Large intestine (tissue), 3 donors: ENCODE data around the gene SLF2. TPM values are rescaled to one million over a fixed set of nuclear protein-coding genes. Genes with fewer than 3 reads are reported as not detected.

Source experiments
- DNase-seq, 2 donors: peaks; one replicate each; pipeline versions ENCODE4 v3.0.0 to v3.0.0-alpha.2; 2013
- H3K27ac ChIP-seq: one replicate; pipeline ENCODE4 v1.5.1; 2013; ENCODE audit warnings: low read length
- H3K27me3 ChIP-seq: 2 replicates; pipeline ENCODE4 v1.6.1; 2013; ENCODE audit warnings: low read length; ENCODE audit not compliant: control insufficient read depth, insufficient read depth
- H3K36me3 ChIP-seq: 2 replicates; pipeline ENCODE4 v1.6.1; 2013; ENCODE audit warnings: low read length; ENCODE audit not compliant: control insufficient read depth, insufficient read depth
- H3K4me1 ChIP-seq: one replicate; pipeline ENCODE4 v1.6.1; 2013; ENCODE audit warnings: low read length; ENCODE audit not compliant: control insufficient read depth, insufficient read depth
- H3K4me3 ChIP-seq: one replicate; pipeline ENCODE4 v1.5.1; 2013; ENCODE audit warnings: low read length
- H3K9me3 ChIP-seq: one replicate; pipeline ENCODE4 v1.6.1; 2013; ENCODE audit warnings: mild to moderate bottlenecking, low read depth, low read length, moderate library complexity; ENCODE audit not compliant: control insufficient read depth
- WGBS: methylation state at CpG from one replicate; pipeline ENCODE4 v1.1.5; 2013; ENCODE audit warnings: low lambda C conversion rate; ENCODE audit not compliant: insufficient coverage; 5-methylcytosine and 5-hydroxymethylcytosine counted together
- polyA plus RNA-seq: library from polyadenylated mRNA; unstranded; fragments of 120-200 nt; gene quantifications from one replicate; pipeline ENCODE4 v1.2.1, GENCODE V29; 2013

The SLF2 gene
- polyA plus RNA-seq, 1 donor: 29.1 TPM

- H3K36me3 ChIP-seq: peaks cover 56% of the 10 kb centered on the region
- no CpG with 5 or more reads among the region's 4 CpGs for WGBS
- peaks cover 31% of the 10 kb centered on the region for H3K4me1 ChIP-seq
- H3K4me3 ChIP-seq: no peak overlapping the region
- H3K27me3 ChIP-seq: no peaks in the 10 kb centered on the region
- no peak for DNase-seq
- peaks cover 11% of the 10 kb centered on the region for H3K9me3 ChIP-seq
- H3K27ac ChIP-seq: no peak overlapping the region
These were observed 93.3 kb downstream of the SLF2 start for GRCh38 chr10:101005869-101006567.

- Histone ChIP-seq H3K4me1 (peaks cover 26% of the 10 kb centered on the region), H3K36me3 (peaks cover 56% of the 10 kb centered on the region), H3K27ac (peak overlapping the region; percentile 48), H3K4me3 (no peak overlapping the region), H3K9me3 (peaks cover 11% of the 10 kb centered on the region), H3K27me3 (no peaks in the 10 kb centered on the region)
- no peak for DNase-seq
- WGBS: no CpG with 5 or more reads among the region's 33 CpGs
These were observed 93.9 kb downstream of the SLF2 start for GRCh38 chr10:101006593-101007098.

- Histone ChIP-seq H3K36me3 (peaks cover 56% of the 10 kb centered on the region), H3K27ac (peak overlapping the region; percentile 48), H3K27me3 (no peaks in the 10 kb centered on the region), H3K4me1 (peaks cover 20% of the 10 kb centered on the region), H3K9me3 (peaks cover 11% of the 10 kb centered on the region), H3K4me3 (no peak overlapping the region)
- no CpG with 5 or more reads among the region's 11 CpGs for WGBS
- DNase-seq: peak in 1 of 2 donors; percentile 56
These were observed 94.4 kb downstream of the SLF2 start for GRCh38 chr10:101007099-101007711.

- H3K27me3 ChIP-seq: no peaks in the 10 kb centered on the region
- peaks cover 28% of the 10 kb centered on the region for H3K4me1 ChIP-seq
- H3K27ac ChIP-seq: no peak overlapping the region
- H3K4me3 ChIP-seq: no peak overlapping the region
- H3K9me3 ChIP-seq: peaks cover 11% of the 10 kb centered on the region
- no CpG with 5 or more reads among the region's 13 CpGs for WGBS
- no peak for DNase-seq
- H3K36me3 ChIP-seq: peaks cover 48% of the 10 kb centered on the region
These were observed 95.4 kb downstream of the SLF2 start for GRCh38 chr10:101007915-101008822.

DNA sequence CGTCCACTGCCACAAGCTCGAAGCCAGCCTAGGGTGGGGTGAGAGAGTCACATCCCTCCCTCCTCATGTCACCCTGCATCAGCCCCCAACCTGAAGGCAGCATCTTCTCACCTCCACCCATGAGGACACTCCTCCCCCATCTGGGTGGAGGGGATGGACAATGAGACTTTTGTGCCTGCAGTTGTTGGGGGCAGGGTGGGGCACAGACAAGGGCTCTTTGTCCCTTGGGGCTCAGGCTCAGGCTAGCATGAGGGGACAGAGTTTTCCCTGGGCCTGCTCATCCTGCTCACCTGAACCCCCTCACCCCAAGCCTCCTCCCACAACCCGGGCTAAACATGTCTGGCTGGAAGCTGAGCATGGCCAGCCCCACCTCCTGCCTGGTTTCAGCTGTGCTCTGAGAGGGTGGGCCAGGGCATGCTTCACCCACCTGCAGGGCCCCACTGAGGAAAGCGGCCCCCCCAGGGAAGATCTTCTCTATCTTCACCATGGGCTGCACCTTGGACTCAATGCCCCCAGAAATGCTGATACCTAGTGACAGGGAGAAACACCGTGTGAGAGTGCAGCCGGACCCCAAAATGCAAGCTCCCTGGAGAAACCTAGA lies 96.2 kb downstream of the SLF2 start:
- Histone ChIP-seq H3K4me1 (peaks cover 32% of the 10 kb centered on the region), H3K4me3 (no peak overlapping the region), H3K27ac (no peak overlapping the region), H3K27me3 (no peaks in the 10 kb centered on the region), H3K36me3 (peaks cover 41% of the 10 kb centered on the region), H3K9me3 (peaks cover 9% of the 10 kb centered on the region)
- DNase-seq: peak in 1 of 2 donors; percentile 58
- WGBS: no CpG with 5 or more reads among the region's 6 CpGs

- no peak for DNase-seq
- peaks cover 29% of the 10 kb centered on the region for H3K36me3 ChIP-seq
- H3K27me3 ChIP-seq: no peaks in the 10 kb centered on the region
- H3K9me3 ChIP-seq: peaks cover 7% of the 10 kb centered on the region
- H3K27ac ChIP-seq: no peak overlapping the region
- no peak overlapping the region for H3K4me3 ChIP-seq
- WGBS: no CpG with 5 or more reads among the region's 22 CpGs
- peaks cover 41% of the 10 kb centered on the region for H3K4me1 ChIP-seq
These were observed 97.6 kb downstream of the SLF2 start for GRCh38 chr10:101010329-101010728.

DNA sequence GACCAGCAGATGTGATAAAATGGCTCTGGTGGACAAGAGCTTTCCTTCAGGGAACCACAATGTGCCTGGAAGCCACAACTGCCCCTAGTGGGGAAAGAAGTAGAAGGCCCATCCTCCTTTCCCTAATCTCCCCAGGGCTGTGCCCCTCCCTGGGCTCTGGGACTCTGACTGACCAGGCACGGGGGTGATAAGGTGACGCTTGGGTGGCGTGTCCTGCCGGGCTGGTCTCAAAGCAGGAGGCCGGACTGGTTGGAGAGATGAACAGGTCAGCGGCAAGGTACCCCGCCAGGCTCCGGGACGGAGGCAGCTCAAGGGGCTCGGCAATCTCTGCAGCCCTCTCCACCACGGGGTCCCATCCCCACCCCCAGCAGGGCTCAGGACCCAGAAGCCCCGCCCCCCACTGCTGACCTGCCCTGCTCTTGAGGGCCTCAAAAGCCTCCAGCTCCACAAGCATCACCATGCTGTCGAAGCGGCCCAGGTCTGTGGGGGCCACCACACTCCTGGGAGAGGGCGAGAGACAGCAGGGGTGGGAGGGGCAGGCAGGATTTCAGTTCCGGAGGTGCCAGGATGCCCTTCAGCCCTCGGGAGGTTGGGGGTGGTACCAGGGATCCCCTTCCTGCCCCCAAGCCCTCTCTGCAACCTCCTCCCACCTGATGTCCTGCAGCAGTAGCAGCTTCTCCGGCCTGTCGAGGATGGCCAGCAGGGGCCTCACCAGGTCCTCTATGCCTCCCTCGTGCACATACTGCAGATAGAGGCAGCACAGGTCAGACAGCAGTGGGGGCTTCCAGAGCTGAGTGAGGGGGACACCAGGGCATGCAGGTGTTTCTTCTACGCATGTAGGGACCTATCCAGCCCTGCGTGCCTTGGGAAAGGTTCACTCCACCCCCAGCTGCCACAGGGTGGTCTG lies 99.0 kb downstream of the SLF2 start:
- WGBS: no CpG with 5 or more reads among the region's 22 CpGs
- Histone ChIP-seq H3K4me3 (no peak overlapping the region), H3K9me3 (peaks cover 3% of the 10 kb centered on the region), H3K4me1 (peaks cover 35% of the 10 kb centered on the region), H3K27me3 (no peaks in the 10 kb centered on the region), H3K27ac (no peak overlapping the region), H3K36me3 (peaks cover 17% of the 10 kb centered on the region)
- DNase-seq: peak in 1 of 2 donors; percentile 20

- WGBS: no CpG with 5 or more reads among the region's 14 CpGs
- H3K4me3 ChIP-seq: no peak overlapping the region
- no peak overlapping the region for H3K27ac ChIP-seq
- no peaks in the 10 kb centered on the region for H3K9me3 ChIP-seq
- peak; percentile 74 to 81 for DNase-seq
- H3K4me1 ChIP-seq: peaks cover 29% of the 10 kb centered on the region
- H3K27me3 ChIP-seq: no peaks in the 10 kb centered on the region
- peaks cover 8% of the 10 kb centered on the region for H3K36me3 ChIP-seq
These were observed 100.0 kb downstream of the SLF2 start for GRCh38 chr10:101012525-101013364.

- no CpG with 5 or more reads among the region's 9 CpGs for WGBS
- H3K27ac ChIP-seq: no peak overlapping the region
These were observed 100.6 kb downstream of the SLF2 start for GRCh38 chr10:101013365-101013825.

More at GRCh38 chr10:101013365-101013825, 100.6 kb downstream of the SLF2 start:
- no peak overlapping the region for H3K4me3 ChIP-seq
- H3K9me3 ChIP-seq: no peaks in the 10 kb centered on the region
- H3K36me3 ChIP-seq: peaks cover 3% of the 10 kb centered on the region
- H3K27me3 ChIP-seq: peaks cover under 1% of the 10 kb centered on the region
- peaks cover 29% of the 10 kb centered on the region for H3K4me1 ChIP-seq
- DNase-seq: no peak
